GM19463 (cell line): ENCODE results near the gene CCDC160.
"Not testable (repeated sequence)": the region's sequence is repeated elsewhere in the genome, so short reads cannot be mapped to it uniquely, and the experiment has no call there.

Source experiments
- ATAC-seq: cut with Tn5 transposase; IDR thresholded peaks from one replicate; pipeline ENCODE4 v1.9.1; 2021; ENCODE audit warnings: mild to moderate bottlenecking, moderate library complexity; ENCODE audit not compliant: unreplicated experiment

CCDC160 gene

GRCh38 chrX:134236626-134237614 lies at the start of gene CCDC160:
CCDC160 (plus strand) TSS chrX:134237182; CDS start chrX:134244801, 7,619 bp downstream.
- ATAC-seq: peak; percentile 84

DNA sequence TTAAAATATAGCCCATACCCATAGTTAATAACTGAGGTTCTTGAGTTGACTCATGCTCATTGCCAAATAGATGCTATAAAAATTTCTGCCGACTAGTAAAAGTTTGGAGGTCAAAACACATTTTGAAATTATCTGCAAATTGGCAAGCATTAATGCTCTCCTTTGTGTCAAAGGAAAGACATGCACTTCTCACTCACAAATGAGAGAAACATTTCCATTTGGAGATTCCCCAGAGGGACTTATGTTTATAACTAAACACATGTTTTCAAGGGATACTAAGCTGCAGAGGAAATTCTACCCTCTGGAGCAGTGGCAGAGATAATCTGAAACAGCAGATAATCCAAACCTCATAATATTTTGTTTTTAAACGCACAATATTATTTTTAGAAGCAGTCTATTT lies 45.7 kb upstream of the CCDC160 start:
- ATAC-seq: no peak

DNA sequence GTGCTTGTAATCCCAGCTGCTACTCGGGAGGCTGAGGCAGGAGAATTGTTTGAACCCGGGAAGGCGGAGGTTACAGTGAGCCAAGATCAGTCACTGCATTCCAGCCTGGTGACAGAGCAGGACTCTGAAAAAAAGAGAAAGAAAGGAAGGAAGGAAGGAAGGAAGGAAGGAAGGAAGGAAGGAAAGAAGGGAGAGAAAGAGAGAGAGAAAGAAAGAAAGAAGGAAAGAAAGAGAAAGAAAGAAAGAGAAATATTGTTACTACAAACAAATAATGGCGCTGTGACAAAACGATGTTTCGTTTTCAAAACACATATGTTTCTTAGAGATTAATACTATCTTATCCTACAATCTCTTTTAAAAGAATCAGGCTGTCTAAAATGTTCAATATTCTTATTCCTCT lies 42.1 kb upstream of the CCDC160 start:
- no peak for ATAC-seq

GRCh38 chrX:134202561-134202960 lies 34.4 kb upstream of the CCDC160 start:
- ATAC-seq: no peak

DNA sequence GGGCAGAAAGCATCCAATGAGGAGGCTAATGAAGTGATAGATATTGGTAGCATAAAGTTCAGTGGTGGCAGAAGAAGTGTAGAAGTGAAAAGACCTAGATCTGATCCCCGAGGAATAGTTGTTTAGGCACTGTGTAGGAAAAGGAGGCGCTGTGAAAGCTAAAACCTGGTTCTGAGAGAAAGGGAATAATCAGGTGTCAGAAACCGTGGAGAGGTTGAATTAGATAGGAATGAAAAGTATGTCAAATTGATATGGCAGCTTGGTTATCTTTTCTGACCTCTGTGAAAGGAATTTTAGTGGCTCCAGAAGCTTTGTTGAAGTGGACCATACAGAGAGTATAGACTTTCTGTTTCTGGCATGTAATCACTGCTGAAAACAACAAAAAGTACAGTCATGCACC lies 30.8 kb upstream of the CCDC160 start:
- no peak for ATAC-seq

GRCh38 chrX:134210465-134210864 lies 26.5 kb upstream of the CCDC160 start:
- no peak for ATAC-seq

GRCh38 chrX:134235236-134235635 lies 1.7 kb upstream of the CCDC160 start:
- ATAC-seq: no peak

DNA sequence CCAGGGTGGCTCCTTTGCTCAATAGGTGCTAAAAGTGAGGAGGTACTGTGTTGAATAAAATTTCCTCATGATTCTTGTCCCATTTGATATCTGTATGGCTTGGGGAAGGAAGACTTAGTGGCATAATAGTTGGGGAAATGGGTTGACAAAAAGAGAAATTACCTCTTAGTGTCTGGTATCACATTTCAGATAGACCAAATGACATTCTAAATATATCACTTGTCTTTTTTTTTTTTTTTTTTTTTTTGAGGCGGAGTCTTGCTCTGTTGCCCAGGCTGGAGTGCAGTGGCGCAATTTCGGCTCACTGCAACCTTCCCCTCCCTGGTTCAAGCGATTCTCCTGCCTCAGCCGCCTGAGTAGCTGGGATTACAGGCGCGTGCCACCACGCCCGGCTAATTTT lies 1.2 kb downstream of the CCDC160 start:
- not testable (repeated sequence) for ATAC-seq

- no peak for ATAC-seq
Observed at GRCh38 chrX:134239016-134239415, 2.0 kb downstream of the CCDC160 start.

DNA sequence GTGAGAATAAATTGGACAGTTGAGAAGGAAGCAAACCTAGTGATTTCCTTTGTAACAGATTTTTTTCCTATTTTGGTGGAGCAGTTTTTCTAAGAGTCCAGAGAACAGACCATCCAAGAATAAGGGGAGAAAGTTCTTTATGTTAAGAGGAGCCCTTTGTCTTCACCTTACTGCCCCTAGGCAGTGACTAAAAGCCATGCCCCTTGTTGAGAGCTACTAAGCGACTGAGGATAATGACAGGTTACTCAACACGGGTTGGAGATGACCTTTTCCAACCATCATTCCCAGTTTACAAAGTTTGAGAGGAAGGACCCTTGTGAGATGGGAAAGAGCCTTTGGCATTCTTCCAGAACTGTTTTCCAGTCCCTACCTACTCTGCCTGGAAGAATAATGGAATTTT lies 3.2 kb downstream of the CCDC160 start:
- ATAC-seq: no peak

- no peak for ATAC-seq
Observed at GRCh38 chrX:134241960-134242619, 5.1 kb downstream of the CCDC160 start.

- ATAC-seq: no peak
Observed at GRCh38 chrX:134244043-134244442, 7.1 kb downstream of the CCDC160 start.

- peak; percentile 42 for ATAC-seq
Observed at GRCh38 chrX:134246282-134246681, 9.3 kb downstream of the CCDC160 start.

DNA sequence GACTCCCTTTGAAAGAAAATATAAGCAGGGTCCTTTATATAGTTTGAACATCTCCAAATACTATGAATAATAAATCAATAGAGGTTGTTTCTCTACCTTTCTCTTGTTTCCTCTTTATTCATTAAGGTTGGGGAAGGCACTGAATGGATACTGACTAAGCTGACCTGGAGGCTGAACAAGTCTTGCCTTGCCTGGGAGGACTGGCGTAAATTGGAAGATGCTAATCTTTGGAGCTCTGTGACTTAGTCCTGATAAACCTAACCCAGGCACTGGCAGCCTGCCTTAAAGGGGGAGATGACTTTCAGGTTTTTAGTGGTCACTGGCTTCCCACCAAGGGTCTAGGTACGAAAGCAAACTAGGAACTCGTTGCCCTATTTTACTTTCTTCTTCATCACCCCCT lies 10.5 kb downstream of the CCDC160 start:
- no peak for ATAC-seq

GRCh38 chrX:134249241-134249640 lies 12.3 kb downstream of the CCDC160 start:
- no peak for ATAC-seq

DNA sequence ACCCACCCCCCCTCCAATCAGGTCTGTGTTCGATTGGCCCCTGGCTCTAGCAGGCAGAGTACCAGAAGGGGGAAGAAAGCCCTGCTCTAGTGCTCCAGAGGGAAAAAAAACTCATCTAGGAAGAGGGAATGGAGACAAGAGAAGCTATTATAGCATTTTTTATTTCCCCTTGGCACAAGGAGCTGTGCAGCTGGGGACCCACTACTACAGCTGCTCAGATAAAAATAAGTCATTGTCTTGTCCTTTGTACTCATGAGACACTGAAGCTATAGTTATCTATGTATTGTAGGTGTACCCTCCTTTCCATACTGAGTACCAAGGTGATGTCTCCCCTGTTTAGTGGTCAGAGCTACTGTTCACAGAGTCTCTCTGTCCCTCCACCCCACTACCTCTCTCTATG lies 14.3 kb downstream of the CCDC160 start:
- ATAC-seq: no peak

GRCh38 chrX:134254511-134254910 lies 17.5 kb downstream of the CCDC160 start:
- no peak for ATAC-seq

DNA sequence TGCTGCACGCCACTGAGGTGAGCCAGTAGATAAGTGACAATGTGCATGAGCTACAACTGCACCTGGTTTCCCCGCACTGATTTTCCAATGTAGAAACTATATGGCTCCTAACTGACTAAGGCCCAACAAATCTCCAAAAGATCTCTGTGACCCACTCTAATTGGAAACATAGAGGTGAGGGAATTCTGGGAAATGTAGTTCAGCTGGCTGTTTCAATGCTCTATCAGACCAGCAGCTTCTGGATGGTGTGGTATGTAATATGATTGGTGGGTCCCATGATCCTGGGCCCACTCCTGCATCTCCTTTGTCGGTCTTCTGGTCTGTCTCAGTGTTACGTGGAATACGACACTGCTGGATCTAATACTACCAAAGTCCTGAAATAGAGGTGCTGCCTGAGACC lies 18.6 kb downstream of the CCDC160 start:
- no peak for ATAC-seq

DNA sequence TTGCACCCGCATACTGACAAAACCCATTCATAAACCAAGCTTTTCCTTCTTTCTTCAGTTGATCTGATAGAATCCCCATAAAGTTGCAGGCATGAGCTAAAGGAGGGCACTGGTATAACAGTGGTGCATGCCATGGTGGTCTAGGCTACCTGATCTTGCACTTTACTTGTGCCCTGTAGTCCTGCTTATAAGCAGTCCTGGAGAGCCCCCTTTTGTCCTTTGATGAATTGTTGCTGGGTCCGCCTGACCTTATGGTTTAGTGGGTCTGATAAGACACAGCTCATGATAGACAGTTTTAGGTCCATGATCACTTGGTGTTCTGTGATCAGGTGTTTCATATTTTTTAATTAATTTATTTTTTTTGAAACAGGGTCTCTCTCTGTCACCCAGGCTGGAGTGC lies 19.7 kb downstream of the CCDC160 start:
- no peak for ATAC-seq

DNA sequence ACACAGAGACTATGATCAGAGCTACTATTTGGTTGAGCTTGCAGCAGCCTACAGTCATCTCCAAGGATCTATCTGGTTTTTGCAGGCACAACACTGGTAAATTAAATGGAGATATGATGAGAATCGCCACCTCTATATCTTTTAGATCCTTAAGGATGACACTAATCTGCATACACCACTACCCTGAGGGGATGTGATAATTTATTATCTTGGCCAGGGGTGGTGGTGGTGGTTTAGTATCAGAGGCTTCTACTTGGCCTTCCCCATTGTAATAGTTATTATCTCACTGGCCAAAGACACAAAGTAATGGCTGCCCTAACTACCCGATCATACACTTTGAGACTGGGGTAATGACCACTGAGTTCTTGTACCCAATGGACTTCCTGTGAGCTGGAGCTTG lies 21.2 kb downstream of the CCDC160 start:
- no peak for ATAC-seq

DNA sequence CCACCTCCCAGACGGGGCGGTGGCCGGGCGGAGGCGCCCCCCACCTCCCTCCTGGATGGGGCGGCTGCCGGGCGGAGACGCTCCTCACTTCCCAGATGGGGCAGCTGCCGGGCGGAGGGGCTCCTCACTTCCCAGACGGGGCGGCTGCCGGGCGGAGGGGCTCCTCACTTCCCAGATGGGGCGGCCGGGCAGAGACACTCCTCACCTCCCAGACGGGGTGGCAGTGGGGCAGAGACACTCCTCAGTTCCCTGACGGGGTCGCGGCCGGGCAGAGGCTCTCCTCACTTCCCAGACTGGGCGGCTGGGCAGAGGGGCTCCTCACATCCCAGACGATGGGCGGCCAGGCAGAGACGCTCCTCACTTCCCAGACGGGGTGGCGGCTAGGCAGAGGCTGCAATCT lies 49.0 kb downstream of the CCDC160 start:
- ATAC-seq: not testable (repeated sequence)

GRCh38 chrX:134287346-134287745 lies 50.4 kb downstream of the CCDC160 start:
- ATAC-seq: no peak
